BLaER1 (cell line): ENCODE results near the gene SYTL3.

Experiments
- H3K27ac ChIP-seq: shearing (Covaris generic); formaldehyde crosslinking; 2 replicates; pipeline ENCODE4 v1.8.1; 2022
- H3K27me3 ChIP-seq: shearing (Covaris generic); formaldehyde crosslinking; 2 replicates; pipeline ENCODE4 v1.8.1; 2022
- H3K36me3 ChIP-seq: shearing (Covaris generic); formaldehyde crosslinking; 2 replicates; pipeline ENCODE4 v1.8.1; 2022
- H3K4me1 ChIP-seq: shearing (Covaris generic); formaldehyde crosslinking; 2 replicates; pipeline ENCODE4 v1.8.1; 2022
- H3K4me2 ChIP-seq: shearing (Covaris generic); formaldehyde crosslinking; 2 replicates; pipeline ENCODE4 v1.8.1; 2022
- H3K4me3 ChIP-seq: shearing (Covaris generic); formaldehyde crosslinking; 2 replicates; pipeline ENCODE4 v1.8.1; 2022
- H3K9ac ChIP-seq: shearing (Covaris generic); formaldehyde crosslinking; 2 replicates; pipeline ENCODE4 v1.8.1; 2022
- H3K9me3 ChIP-seq: shearing (Covaris generic); formaldehyde crosslinking; 2 replicates; pipeline ENCODE4 v1.8.1; 2022
- H4K20me1 ChIP-seq: shearing (Covaris generic); formaldehyde crosslinking; 2 replicates; pipeline ENCODE4 v1.8.1; 2022
- Cebpa-rat ChIP-seq: shearing (Covaris generic); IDR thresholded peaks from 2 replicates; pipeline ENCODE4 v1.8.1; 2022

The SYTL3 gene

DNA sequence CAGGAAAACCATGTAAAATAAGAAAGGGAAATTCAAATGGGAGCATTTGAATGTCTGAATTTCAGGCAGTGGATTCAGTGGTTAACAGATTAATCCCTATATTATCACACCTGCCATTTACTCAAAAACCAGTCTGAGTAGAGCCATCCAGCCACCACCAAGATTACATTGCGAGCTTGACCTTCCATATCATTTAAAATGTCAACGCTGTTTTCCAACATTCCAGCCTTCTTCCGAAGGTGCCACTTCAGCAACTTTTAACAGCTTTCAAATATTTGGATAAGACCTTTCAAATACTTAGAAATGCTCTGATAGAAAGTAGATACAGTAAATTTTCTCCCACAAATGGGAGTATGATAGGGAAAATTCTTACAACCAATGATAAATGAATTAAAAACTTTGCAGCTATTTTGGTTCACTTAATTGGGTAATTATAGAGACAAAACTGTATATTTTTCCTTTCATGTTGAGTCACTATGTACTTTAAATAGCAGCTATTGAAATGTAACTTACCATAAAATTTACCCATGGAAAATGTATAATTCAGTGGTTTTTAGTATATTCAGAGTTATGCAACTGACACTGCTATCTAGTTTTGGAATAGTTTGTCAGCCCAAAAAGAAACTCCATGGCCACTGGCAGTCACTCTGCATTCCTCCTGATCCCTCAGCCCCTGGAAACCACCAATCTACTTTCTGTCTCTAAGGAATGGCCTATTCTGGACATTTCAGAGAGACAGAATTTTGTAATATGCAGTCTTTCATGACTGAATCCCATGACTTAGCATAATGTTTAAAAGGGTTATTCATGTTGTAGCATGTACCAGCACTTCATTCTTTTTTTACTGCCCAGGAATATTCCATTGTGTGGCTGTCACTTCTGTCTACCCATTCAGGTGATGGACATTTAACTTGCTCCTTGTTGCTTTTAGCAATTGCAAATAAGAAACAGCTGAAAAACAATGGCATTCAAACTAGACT is 147.8 kb downstream of the SYTL3 start:
- Histone ChIP-seq H4K20me1 (peaks cover 100% of the 10 kb centered on the region), H3K4me1 (peaks cover 87% of the 10 kb centered on the region), H3K4me3 (no peak overlapping the region), H3K4me2 (peak overlapping the region; percentile 89), H3K36me3 (peaks cover 38% of the 10 kb centered on the region), H3K27me3 (no peaks in the 10 kb centered on the region), H3K9me3 (peaks cover 6% of the 10 kb centered on the region; the same call in 1 of the 2 replicates), H3K27ac (no peak overlapping the region), H3K9ac (no peak overlapping the region)
- no peak for TF ChIP-seq Cebpa-rat

DNA sequence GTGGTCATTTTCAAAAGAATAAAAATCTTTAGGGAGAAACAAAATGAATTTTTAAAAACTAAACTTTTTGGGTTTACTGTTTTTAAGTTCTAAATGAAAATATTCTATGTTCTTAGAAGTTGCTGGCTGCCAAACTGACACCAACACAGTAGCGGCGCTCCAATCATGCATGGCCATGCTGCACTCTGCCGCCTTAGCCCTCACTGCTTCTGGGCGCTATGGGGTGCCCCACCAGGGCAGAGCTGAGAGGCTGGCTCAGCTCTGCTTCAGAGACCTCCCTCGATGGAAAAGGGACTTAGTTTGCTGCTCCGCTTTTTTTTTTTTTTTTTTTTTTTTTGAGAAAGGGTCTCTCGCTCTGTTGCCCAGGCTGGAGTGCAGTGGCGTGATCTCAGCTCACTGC is 148.5 kb downstream of the SYTL3 start:
- H3K4me2 ChIP-seq = peak overlapping the region; percentile 89
- H3K9me3 ChIP-seq = peaks cover 6% of the 10 kb centered on the region; the same call in 1 of the 2 replicates
- peaks cover 99% of the 10 kb centered on the region for H4K20me1 ChIP-seq
- no peaks in the 10 kb centered on the region for H3K27me3 ChIP-seq
- H3K27ac ChIP-seq = no peak overlapping the region; the same call in 1 of the 2 replicates
- H3K36me3 ChIP-seq = peaks cover 38% of the 10 kb centered on the region
- no peak overlapping the region for H3K9ac ChIP-seq
- H3K4me3 ChIP-seq = no peak overlapping the region
- peaks cover 87% of the 10 kb centered on the region for H3K4me1 ChIP-seq
- no peak for TF ChIP-seq Cebpa-rat

DNA sequence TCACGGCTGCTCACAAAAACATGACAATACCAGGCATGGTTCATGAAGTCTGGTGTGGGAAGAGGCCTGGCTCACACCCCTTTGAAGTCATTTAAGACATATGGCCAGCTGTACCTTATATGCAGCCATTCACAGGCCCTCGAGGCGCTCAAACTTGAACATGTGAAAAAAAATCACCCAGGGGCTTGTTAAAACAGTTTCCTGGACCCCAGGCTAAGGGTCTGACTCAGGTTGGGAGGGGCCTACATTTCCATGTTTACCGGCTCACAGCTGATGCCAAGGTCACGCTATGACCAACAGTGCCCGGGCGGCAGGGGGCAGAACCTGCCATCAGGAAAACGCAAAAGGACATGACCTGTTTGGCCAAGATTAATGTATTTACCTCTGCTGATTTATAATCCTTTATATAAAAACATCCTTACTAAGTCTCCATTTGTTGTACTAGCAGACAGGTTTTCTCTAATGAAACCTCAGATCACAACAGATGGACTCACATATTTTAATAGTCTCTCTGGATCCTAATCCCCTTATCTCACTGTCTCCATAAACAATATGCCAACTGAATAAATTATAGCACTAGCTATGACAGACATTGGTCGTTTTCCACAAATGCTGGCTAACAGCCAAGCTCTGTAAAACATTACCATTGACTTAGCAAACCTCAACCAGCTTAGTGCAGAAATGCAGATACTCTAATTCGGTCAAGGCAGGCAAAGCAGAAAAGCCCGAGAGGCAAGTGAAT is 149.4 kb downstream of the SYTL3 start:
- H3K27ac ChIP-seq = peak overlapping the region; percentile 39; the same call in 1 of the 2 replicates
- H3K36me3 ChIP-seq = peaks cover 38% of the 10 kb centered on the region
- no peaks in the 10 kb centered on the region for H3K27me3 ChIP-seq
- peak overlapping the region; percentile 89 for H3K4me2 ChIP-seq
- peaks cover 84% of the 10 kb centered on the region for H3K4me1 ChIP-seq
- H3K9me3 ChIP-seq = peaks cover 6% of the 10 kb centered on the region; the same call in 1 of the 2 replicates
- peaks cover 96% of the 10 kb centered on the region for H4K20me1 ChIP-seq
- H3K4me3 ChIP-seq = no peak overlapping the region
- TF ChIP-seq Cebpa-rat = no peak
- no peak overlapping the region for H3K9ac ChIP-seq

DNA sequence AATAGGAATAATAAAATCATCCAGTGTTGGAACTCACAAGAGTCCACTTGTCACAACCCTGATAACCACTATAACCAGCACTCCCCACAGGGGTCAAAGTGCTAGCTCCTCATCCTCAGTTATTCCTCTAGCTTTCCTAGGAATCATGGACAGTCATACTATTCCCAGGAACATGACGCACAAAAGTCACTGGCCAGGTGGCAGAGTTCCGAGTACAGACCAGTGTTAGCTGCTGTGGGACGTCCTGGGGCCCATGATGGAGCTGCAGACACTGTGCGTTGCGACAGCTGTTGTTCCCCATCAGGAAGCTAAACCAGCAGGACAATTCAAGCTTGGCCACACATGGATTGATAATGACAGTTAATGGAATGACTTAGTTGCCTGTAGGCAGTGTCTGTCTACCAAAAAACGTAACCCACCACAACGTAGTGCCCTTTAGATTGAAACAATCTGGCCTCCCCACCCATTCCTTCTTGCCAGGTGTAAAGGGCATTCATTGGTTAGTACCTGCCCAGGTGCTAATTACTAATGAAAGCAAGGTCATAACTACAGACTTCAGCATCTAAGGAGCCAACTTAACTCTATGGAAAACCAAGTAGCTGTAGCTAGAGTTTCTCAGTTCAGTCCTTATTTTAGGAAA is 151.9 kb downstream of the SYTL3 start:
- no peaks in the 10 kb centered on the region for H3K9me3 ChIP-seq
- peak overlapping the region; percentile 89 for H3K4me2 ChIP-seq
- H4K20me1 ChIP-seq = peaks cover 93% of the 10 kb centered on the region
- no peak overlapping the region for H3K9ac ChIP-seq
- no peak overlapping the region for H3K4me3 ChIP-seq
- H3K4me1 ChIP-seq = peaks cover 91% of the 10 kb centered on the region
- no peaks in the 10 kb centered on the region for H3K27me3 ChIP-seq
- TF ChIP-seq Cebpa-rat = no peak
- peak overlapping the region; percentile 73 for H3K27ac ChIP-seq
- H3K36me3 ChIP-seq = peaks cover 19% of the 10 kb centered on the region

DNA sequence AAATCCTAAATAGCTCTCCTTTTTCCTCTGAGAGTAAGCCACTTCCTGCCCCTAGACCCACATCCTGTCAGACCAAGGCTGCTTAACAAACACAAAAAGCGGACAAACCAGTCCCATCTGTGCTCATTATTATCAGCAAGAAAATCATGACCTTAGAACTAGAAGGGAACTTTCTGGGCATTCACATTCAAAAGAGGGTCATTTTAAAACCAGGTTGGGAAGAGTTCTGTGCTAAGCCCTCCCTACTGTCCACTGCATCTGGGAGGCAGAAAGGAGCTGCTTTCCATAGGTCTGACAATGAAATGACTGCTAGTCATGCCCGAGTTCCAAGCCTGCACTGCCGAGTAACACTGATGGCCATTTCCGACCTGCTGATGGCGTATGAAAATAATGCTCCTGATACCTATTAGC is 153.9 kb downstream of the SYTL3 start:
- no peaks in the 10 kb centered on the region for H3K27me3 ChIP-seq
- peaks cover 93% of the 10 kb centered on the region for H4K20me1 ChIP-seq
- H3K4me2 ChIP-seq = peak overlapping the region; percentile 99
- peak overlapping the region; percentile 87 for H3K27ac ChIP-seq
- TF ChIP-seq Cebpa-rat = no peak
- H3K9ac ChIP-seq = peak overlapping the region; percentile 77
- H3K4me3 ChIP-seq = peak overlapping the region; percentile 59
- peaks cover 30% of the 10 kb centered on the region for H3K36me3 ChIP-seq
- H3K4me1 ChIP-seq = peaks cover 96% of the 10 kb centered on the region
- H3K9me3 ChIP-seq = no peaks in the 10 kb centered on the region

DNA sequence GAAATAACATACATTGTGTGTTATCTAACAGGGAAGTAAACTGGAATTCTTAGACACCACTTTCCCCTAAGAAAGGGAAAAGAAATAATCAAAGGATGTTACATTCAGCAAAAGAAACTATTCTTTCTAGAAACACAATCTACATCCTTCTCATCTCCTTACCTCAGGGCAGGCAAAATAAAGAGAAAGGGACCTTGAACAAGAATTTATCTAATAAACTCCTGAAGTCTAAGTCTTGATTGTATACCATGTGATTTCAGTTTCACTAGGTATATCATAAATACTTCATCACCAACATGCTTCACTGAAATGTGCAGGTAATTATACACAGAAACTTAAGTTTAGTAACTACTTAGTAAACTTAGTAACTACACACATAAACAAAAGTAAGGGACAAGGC is 154.4 kb downstream of the SYTL3 start:
- TF ChIP-seq Cebpa-rat = no peak
- no peaks in the 10 kb centered on the region for H3K9me3 ChIP-seq
- peak overlapping the region; percentile 87 for H3K27ac ChIP-seq
- peak overlapping the region; percentile 77 for H3K9ac ChIP-seq
- peak overlapping the region; percentile 59 for H3K4me3 ChIP-seq
- no peaks in the 10 kb centered on the region for H3K27me3 ChIP-seq
- peak overlapping the region; percentile 99 for H3K4me2 ChIP-seq
- peaks cover 96% of the 10 kb centered on the region for H3K4me1 ChIP-seq
- H4K20me1 ChIP-seq = peaks cover 93% of the 10 kb centered on the region
- peaks cover 27% of the 10 kb centered on the region for H3K36me3 ChIP-seq

DNA sequence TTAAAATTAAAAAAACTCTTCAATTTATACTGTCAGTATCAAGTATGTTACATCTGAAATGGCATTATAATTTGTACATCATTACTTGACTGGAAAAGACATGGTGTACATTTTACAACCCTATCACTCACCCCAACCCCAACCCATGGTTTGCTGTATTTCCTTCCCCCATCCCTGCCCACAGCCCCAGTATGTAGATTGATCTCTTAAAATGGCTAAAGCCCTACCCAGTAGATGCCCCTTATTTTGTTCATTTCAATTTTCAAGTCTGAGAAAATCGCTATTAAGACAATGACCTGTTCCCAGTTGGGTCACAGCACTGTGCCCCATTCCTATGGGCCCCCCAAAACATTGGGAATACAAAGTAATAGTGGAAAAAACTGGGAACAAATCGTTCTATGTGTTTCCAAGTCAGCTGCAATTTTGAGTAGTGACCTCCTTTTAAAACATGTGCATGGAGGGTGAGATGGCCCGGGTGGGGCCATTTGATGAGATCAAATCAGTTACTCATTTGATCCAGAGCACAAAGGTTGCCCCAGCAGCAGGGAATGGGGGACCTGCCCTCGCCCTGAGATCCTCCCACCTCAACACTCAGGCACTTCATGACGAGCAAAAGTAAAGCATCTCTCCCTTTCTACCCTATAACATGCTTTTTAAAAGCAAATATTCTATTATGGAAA is 156.0 kb downstream of the SYTL3 start:
- no peak overlapping the region for H3K4me3 ChIP-seq
- peak overlapping the region; percentile 29; the same call in 1 of the 2 replicates for H3K27ac ChIP-seq
- no peak overlapping the region for H3K9ac ChIP-seq
- peaks cover 93% of the 10 kb centered on the region for H4K20me1 ChIP-seq
- peak overlapping the region; percentile 83 for H3K4me2 ChIP-seq
- no peaks in the 10 kb centered on the region for H3K9me3 ChIP-seq
- peaks cover 96% of the 10 kb centered on the region for H3K4me1 ChIP-seq
- H3K27me3 ChIP-seq = no peaks in the 10 kb centered on the region
- no peak for TF ChIP-seq Cebpa-rat
- H3K36me3 ChIP-seq = peaks cover 21% of the 10 kb centered on the region

DNA sequence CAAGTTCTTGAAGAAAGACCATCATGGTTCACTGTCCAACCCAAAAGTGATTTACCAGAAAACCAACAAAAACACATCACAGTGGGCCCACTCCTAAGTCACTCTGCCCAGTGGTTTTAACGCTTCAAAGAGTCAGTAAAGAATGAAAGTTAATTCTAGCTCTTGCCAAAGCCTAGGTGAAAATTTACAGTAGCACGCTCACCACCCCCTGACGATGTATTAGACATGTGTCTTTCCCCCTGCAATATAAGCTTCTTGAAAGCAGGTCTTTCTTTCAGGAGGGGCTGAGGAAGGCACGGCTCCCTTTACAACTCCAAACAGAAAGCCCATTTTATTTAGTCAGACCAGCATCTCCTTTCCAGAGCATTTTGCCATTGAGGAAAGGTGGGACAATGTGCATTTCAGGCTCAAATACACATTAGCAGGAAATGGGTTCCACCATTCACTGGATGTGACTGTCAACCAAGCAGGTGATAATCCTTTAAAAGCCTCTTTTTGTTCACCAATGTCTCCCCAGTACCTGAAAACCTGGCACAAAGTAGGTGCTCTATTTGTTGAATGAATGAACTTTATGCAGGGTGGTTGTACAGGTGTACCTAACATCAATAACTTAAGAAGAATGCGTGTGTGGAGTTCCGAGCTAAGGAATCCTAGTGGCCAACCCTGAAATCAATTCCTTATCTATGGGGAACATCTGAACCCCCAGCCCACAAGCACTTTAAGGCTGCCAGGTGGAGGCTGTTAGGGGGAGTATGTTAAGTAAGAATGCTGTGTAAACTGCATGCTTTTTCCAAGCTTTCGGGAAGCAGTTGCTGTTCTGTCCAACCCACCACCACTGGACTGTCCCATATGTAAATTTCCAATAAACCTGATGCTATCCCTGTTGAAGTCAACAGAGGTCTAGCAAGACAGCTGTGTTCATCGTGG is 157.9 kb downstream of the SYTL3 start:
- Histone ChIP-seq H3K36me3 (peaks cover 29% of the 10 kb centered on the region), H3K4me2 (peak overlapping the region; percentile 83), H3K4me1 (peaks cover 96% of the 10 kb centered on the region), H3K9ac (no peak overlapping the region), H4K20me1 (peaks cover 93% of the 10 kb centered on the region), H3K9me3 (no peaks in the 10 kb centered on the region), H3K27ac (no peak overlapping the region), H3K4me3 (no peak overlapping the region), H3K27me3 (no peaks in the 10 kb centered on the region)
- no peak for TF ChIP-seq Cebpa-rat
